Measurements from ENCODE around the gene DGCR8.

DNA sequence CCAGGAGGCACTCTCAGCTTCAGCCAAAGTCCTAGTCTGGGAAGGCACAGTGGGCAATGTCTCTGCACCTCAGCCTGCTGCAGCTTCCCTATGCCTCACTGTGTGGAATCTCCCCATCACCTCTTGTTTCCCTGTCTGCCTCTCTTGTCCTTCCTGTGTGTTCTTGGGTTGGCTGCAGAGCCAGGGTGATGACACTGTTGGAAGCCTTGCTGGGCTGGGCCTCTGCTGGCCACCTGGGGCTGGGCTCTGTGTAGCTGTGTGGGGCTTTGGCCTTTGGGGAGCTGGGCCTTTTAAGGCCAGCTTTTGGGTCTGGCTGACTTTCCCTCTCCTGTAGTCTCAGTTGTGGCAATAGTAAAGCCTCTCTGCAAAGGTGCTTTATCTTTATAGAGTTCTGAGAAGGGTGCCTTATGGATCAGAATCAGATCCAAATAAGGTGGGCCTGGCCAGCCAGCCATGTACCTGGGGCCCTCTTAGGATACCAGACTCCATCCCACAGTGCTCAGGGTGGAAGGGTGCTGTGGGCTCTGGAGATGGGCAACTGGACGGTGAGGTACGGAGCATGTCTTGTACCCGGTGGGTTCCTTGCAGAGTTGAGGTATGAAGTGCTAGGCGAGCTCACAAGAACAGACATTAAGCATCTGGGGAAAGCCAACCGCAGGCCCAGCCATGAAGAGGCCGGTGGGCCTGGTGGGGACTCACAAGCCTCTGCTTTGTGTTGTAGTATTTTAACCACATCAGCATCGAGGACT lies 25.6 kb downstream of the DGCR8 start:
- TF ChIP-seq POLR2A (IDR thresholded peaks at IDR 0.05; ENCODE audit: low read length) (no peak), GATA1 (IDR thresholded peaks at IDR 0.05; ENCODE audit: low read depth, low read length) (no peak)
